ENCODE data around the gene DNAJC21.

DNAJC21 gene

DNA sequence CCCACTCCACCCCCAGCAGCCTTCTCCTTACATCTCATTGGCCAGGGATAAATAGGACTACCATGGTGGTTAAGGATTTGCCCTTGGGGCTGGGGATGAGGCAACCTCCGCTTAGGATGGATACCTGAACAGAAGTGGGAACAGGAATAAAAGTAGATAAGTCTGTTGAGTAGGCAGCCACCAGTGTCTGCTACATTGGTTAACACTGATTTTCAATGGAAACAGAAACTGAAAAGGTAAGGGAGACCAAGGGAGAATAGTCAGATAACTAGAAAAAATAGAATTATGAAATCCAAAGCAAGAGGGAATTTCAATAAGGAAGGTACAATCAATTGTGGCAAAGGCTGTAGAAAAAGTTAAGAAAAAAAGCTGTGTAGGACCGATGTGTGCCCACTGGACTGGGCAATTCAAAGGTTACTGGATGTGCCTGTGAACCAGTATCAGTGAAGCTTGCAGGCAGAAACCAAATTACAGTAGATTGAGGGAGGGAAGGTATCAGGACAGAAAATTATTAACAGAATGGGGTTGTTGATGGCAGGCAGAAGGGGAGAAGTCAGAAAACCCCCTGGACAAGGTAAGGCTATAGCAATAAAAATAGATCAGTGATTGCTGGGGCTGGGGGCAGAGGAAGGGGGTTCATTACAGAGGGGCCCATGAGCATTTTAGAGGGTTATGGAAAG lies 48.7 kb downstream of the DNAJC21 start:
- Histone ChIP-seq H3K27ac (ENCODE audit: low read depth, low read length) (no peak overlapping the region), H3K36me3 (ENCODE audit: insufficient read depth, low read length) (no peaks in the 10 kb centered on the region), H3K79me2 (ENCODE audit: control insufficient read depth, insufficient read depth, low read length, unreplicated experiment) (no peaks in the 10 kb centered on the region), H3K4me3 (ENCODE audit: low read depth, low read length) (no peak overlapping the region), H3K27me3 (ENCODE audit: insufficient read depth, low read length) (peaks cover 54% of the 10 kb centered on the region), H3K4me1 (ENCODE audit: control insufficient read depth, insufficient read depth, low read length, unreplicated experiment) (no peaks in the 10 kb centered on the region), H2AFZ (ENCODE audit: low read length, unreplicated experiment) (no peak overlapping the region)

DNA sequence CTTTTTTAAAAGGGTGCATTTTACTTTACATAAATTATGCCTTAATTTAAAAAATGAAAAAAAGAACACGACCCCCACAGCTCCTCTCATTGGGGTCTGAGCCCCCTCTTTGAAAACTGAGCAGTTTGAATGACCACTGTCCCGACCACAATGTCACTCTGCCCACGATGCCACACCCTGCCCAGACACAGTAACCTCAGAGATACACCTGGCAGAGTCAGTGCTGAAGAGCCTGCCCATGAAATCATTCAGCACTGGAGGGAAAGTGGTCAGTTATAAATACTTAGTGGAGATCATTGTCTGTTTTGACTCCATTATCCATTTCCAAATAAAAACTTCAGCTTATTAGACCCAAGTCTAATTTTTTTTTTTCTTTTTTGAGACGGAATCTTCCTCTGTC lies 49.3 kb downstream of the DNAJC21 start:
- Histone ChIP-seq H3K27ac (ENCODE audit: low read depth, low read length) (no peak overlapping the region), H3K27me3 (ENCODE audit: insufficient read depth, low read length) (peaks cover 54% of the 10 kb centered on the region), H3K79me2 (ENCODE audit: control insufficient read depth, insufficient read depth, low read length, unreplicated experiment) (no peaks in the 10 kb centered on the region), H3K36me3 (ENCODE audit: insufficient read depth, low read length) (no peaks in the 10 kb centered on the region), H3K4me3 (ENCODE audit: low read depth, low read length) (no peak overlapping the region), H2AFZ (ENCODE audit: low read length, unreplicated experiment) (no peak overlapping the region), H3K4me1 (ENCODE audit: control insufficient read depth, insufficient read depth, low read length, unreplicated experiment) (no peaks in the 10 kb centered on the region)

DNA sequence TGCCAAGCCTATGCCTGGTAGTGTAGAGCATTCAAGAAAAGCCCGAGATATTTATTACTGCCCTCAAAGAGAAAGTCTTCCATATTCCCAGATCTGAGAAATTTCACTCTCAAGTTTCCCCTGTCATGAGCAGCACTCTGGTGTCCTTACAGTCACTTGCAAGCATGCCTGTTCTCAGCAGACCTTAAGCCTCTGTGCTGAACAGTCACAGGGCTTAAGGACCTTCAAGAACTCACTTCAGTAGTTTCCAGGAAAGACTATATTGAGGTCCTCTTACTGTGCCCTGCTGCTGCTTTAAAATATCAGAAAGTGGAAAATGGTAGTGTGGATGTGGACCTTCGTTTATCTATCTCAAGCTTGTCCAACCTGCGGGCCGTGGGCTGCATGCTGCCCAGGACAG lies 53.5 kb downstream of the DNAJC21 start:
- peaks cover 46% of the 10 kb centered on the region for H3K27me3 ChIP-seq (ENCODE audit: insufficient read depth, low read length)
- H3K36me3 ChIP-seq (ENCODE audit: insufficient read depth, low read length) = no peaks in the 10 kb centered on the region
- no peak overlapping the region for H2AFZ ChIP-seq (ENCODE audit: low read length, unreplicated experiment)
- no peaks in the 10 kb centered on the region for H3K79me2 ChIP-seq (ENCODE audit: control insufficient read depth, insufficient read depth, low read length, unreplicated experiment)
- no peaks in the 10 kb centered on the region for H3K4me1 ChIP-seq (ENCODE audit: control insufficient read depth, insufficient read depth, low read length, unreplicated experiment)
- no peak overlapping the region for H3K4me3 ChIP-seq (ENCODE audit: low read depth, low read length)
- no peak overlapping the region for H3K27ac ChIP-seq (ENCODE audit: low read depth, low read length)

- Histone ChIP-seq H3K4me1 (ENCODE audit: control insufficient read depth, insufficient read depth, low read length, unreplicated experiment) (no peaks in the 10 kb centered on the region), H3K36me3 (ENCODE audit: insufficient read depth, low read length) (no peaks in the 10 kb centered on the region), H2AFZ (ENCODE audit: low read length, unreplicated experiment) (no peak overlapping the region), H3K79me2 (ENCODE audit: control insufficient read depth, insufficient read depth, low read length, unreplicated experiment) (no peaks in the 10 kb centered on the region), H3K4me3 (ENCODE audit: low read depth, low read length) (no peak overlapping the region), H3K27me3 (ENCODE audit: insufficient read depth, low read length) (peaks cover 29% of the 10 kb centered on the region), H3K27ac (ENCODE audit: low read depth, low read length) (no peak overlapping the region)
Observed at GRCh38 chr5:34986965-34987364, 57.6 kb downstream of the DNAJC21 start.

GRCh38 chr5:34991486-34992238 lies 62.3 kb downstream of the DNAJC21 start:
- H3K27ac ChIP-seq (ENCODE audit: low read depth, low read length) = no peak overlapping the region
- no peak overlapping the region for H3K4me3 ChIP-seq (ENCODE audit: low read depth, low read length)
- peaks cover 39% of the 10 kb centered on the region for H3K27me3 ChIP-seq (ENCODE audit: insufficient read depth, low read length)
- no peaks in the 10 kb centered on the region for H3K4me1 ChIP-seq (ENCODE audit: control insufficient read depth, insufficient read depth, low read length, unreplicated experiment)
- H2AFZ ChIP-seq (ENCODE audit: low read length, unreplicated experiment) = no peak overlapping the region
- no peaks in the 10 kb centered on the region for H3K36me3 ChIP-seq (ENCODE audit: insufficient read depth, low read length)
- H3K79me2 ChIP-seq (ENCODE audit: control insufficient read depth, insufficient read depth, low read length, unreplicated experiment) = no peaks in the 10 kb centered on the region

DNA sequence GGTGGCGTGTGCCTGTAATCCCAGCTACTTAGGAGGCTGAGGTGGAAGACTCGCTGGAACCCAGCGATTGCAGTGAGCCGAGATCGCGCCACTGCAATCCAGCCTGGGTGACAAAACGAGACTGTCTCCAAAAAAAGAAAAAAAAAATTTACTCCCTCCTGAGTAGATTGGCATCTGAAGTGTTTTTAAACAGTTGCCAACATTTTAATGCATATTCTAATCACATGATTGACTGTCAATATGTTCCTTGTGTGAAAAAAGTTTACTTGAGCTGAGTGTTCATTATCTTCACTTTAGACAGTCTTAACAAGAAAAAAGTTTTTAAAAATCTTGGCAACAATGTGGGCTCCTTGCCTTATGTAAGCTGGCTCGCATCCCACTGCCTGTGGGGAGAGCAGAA lies 64.6 kb downstream of the DNAJC21 start:
- H3K4me3 ChIP-seq (ENCODE audit: low read depth, low read length) = no peak overlapping the region
- peaks cover 48% of the 10 kb centered on the region for H3K27me3 ChIP-seq (ENCODE audit: insufficient read depth, low read length)
- H3K27ac ChIP-seq (ENCODE audit: low read depth, low read length) = no peak overlapping the region
- no peaks in the 10 kb centered on the region for H3K36me3 ChIP-seq (ENCODE audit: insufficient read depth, low read length)
- H2AFZ ChIP-seq (ENCODE audit: low read length, unreplicated experiment) = no peak overlapping the region
- H3K79me2 ChIP-seq (ENCODE audit: control insufficient read depth, insufficient read depth, low read length, unreplicated experiment) = no peaks in the 10 kb centered on the region
- no peaks in the 10 kb centered on the region for H3K4me1 ChIP-seq (ENCODE audit: control insufficient read depth, insufficient read depth, low read length, unreplicated experiment)

DNA sequence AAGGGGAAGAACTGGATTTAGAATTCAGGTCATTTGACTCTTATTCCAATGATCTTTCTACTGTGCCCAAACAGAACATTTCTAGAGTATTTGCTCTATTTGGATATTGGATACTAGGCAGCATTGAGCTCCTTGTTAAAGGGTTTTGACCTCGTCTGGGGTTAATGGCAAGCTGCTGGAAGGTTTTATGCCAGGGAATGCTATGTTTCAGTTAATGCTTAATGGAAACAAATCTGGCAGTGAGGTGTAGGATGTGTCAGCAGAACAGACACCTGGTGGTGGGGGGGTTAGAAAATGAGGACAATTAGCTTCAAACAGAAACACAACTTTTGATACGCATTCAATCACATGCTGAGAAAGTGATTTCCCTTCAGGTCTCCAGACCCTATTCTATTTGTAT lies 66.9 kb downstream of the DNAJC21 start:
- Histone ChIP-seq H3K4me1 (ENCODE audit: control insufficient read depth, insufficient read depth, low read length, unreplicated experiment) (no peaks in the 10 kb centered on the region), H3K4me3 (ENCODE audit: low read depth, low read length) (no peak overlapping the region), H3K36me3 (ENCODE audit: insufficient read depth, low read length) (no peaks in the 10 kb centered on the region), H3K79me2 (ENCODE audit: control insufficient read depth, insufficient read depth, low read length, unreplicated experiment) (no peaks in the 10 kb centered on the region), H3K27ac (ENCODE audit: low read depth, low read length) (no peak overlapping the region), H2AFZ (ENCODE audit: low read length, unreplicated experiment) (no peak overlapping the region), H3K27me3 (ENCODE audit: insufficient read depth, low read length) (peaks cover 64% of the 10 kb centered on the region)

GRCh38 chr5:34998058-34998789 lies 68.9 kb downstream of the DNAJC21 start:
- Histone ChIP-seq H2AFZ (ENCODE audit: low read length, unreplicated experiment) (no peak overlapping the region), H3K4me3 (ENCODE audit: low read depth, low read length) (no peak overlapping the region), H3K27ac (ENCODE audit: low read depth, low read length) (no peak overlapping the region), H3K79me2 (ENCODE audit: control insufficient read depth, insufficient read depth, low read length, unreplicated experiment) (no peaks in the 10 kb centered on the region), H3K4me1 (ENCODE audit: control insufficient read depth, insufficient read depth, low read length, unreplicated experiment) (no peaks in the 10 kb centered on the region), H3K36me3 (ENCODE audit: insufficient read depth, low read length) (no peaks in the 10 kb centered on the region), H3K27me3 (ENCODE audit: insufficient read depth, low read length) (peaks cover 74% of the 10 kb centered on the region)

- H3K27me3 ChIP-seq (ENCODE audit: insufficient read depth, low read length) = peaks cover 43% of the 10 kb centered on the region
- no peaks in the 10 kb centered on the region for H3K36me3 ChIP-seq (ENCODE audit: insufficient read depth, low read length)
- no peaks in the 10 kb centered on the region for H3K79me2 ChIP-seq (ENCODE audit: control insufficient read depth, insufficient read depth, low read length, unreplicated experiment)
- H3K4me3 ChIP-seq (ENCODE audit: low read depth, low read length) = no peak overlapping the region
- H3K4me1 ChIP-seq (ENCODE audit: control insufficient read depth, insufficient read depth, low read length, unreplicated experiment) = no peaks in the 10 kb centered on the region
- H2AFZ ChIP-seq (ENCODE audit: low read length, unreplicated experiment) = no peak overlapping the region
- no peak overlapping the region for H3K27ac ChIP-seq (ENCODE audit: low read depth, low read length)
Observed at GRCh38 chr5:35001842-35002241, 72.5 kb downstream of the DNAJC21 start.

GRCh38 chr5:35002459-35002858 lies 73.1 kb downstream of the DNAJC21 start:
- Histone ChIP-seq H3K36me3 (ENCODE audit: insufficient read depth, low read length) (no peaks in the 10 kb centered on the region), H3K4me1 (ENCODE audit: control insufficient read depth, insufficient read depth, low read length, unreplicated experiment) (no peaks in the 10 kb centered on the region), H2AFZ (ENCODE audit: low read length, unreplicated experiment) (no peak overlapping the region), H3K79me2 (ENCODE audit: control insufficient read depth, insufficient read depth, low read length, unreplicated experiment) (no peaks in the 10 kb centered on the region), H3K27me3 (ENCODE audit: insufficient read depth, low read length) (peaks cover 39% of the 10 kb centered on the region), H3K4me3 (ENCODE audit: low read depth, low read length) (no peak overlapping the region), H3K27ac (ENCODE audit: low read depth, low read length) (no peak overlapping the region)

All from ACC112 (cell line).